Tibial nerve (tissue), 4 donors: Measurements from ENCODE around the gene RGS16. TPM values are rescaled to one million over a fixed set of nuclear protein-coding genes. Genes with fewer than 3 reads are reported as not detected.

Experiments
- DNase-seq, 2 donors: peaks; one replicate each; pipeline ENCODE4 v3.0.0-alpha.2; 2019; ENCODE audit warnings: low spot score in 2 of 2
- H3K27ac ChIP-seq, 4 donors: fragments of 200-600 bp; sonication (generic) in 3 of 4; one replicate each; pipeline ENCODE4 v1.5.1; 2017 to 2019; ENCODE audit warnings: mild to moderate bottlenecking in 1 of 4
- H3K27me3 ChIP-seq, 2 donors: fragments of 200-600 bp; sonication (generic) in 1 of 2; one replicate each; pipeline versions ENCODE4 v1.5.1 to v1.6.0; 2017 to 2019
- H3K36me3 ChIP-seq, 3 donors: fragments of 200-600 bp; sonication (generic); one replicate each; pipeline ENCODE4 v1.5.1; 2018 to 2019
- H3K4me1 ChIP-seq, 4 donors: fragments of 200-600 bp; sonication (generic) in 3 of 4; one replicate each; pipeline ENCODE4 v1.5.1; 2017 to 2019
- H3K4me3 ChIP-seq, 4 donors: fragments of 200-600 bp; sonication (generic) in 3 of 4; one replicate each; pipeline ENCODE4 v1.5.1; 2017 to 2019; ENCODE audit warnings: mild to moderate bottlenecking in 1 of 4, moderate library complexity in 1 of 4
- H3K9me3 ChIP-seq, 4 donors: fragments of 200-600 bp; sonication (generic) in 3 of 4; one replicate each; pipeline ENCODE4 v1.5.1; 2017 to 2019
- EP300 ChIP-seq, 2 donors: sonication (generic); formaldehyde crosslinking; IDR thresholded peaks; one replicate each; pipeline ENCODE4 v1.6.1; 2017; ENCODE audit warnings: antibody characterized with exemption in 2 of 2, mild to moderate bottlenecking in 1 of 2
- POLR2A ChIP-seq, 2 donors: fragments of 450-650 bp; IDR thresholded peaks; one replicate each; pipeline ENCODE4 v1.6.1; 2017; ENCODE audit warnings: antibody characterized with exemption in 2 of 2, mild to moderate bottlenecking in 2 of 2, moderate library complexity in 2 of 2
- WGBS, 2 donors: methylation state at CpG; one replicate each; pipeline ENCODE4 v1.1.5; 2018; 5-methylcytosine and 5-hydroxymethylcytosine counted together
- total RNA-seq, 4 donors: library from RNA; depleted of rRNA; stranded (reverse); fragments of >200 nt; gene quantifications; one replicate each; pipeline ENCODE4 v1.1.0, GENCODE V29; 2016
- TF ChIP-seq, protein P1 (sequence below), 5 experiments: fragments of 200-600 bp in 3 of 5; fragments of 450-650 bp in 2 of 5; sonication (generic) in 3 of 5; IDR thresholded peaks; one replicate each; pipeline ENCODE4 v1.5.1; 2016 to 2019; ENCODE audit warnings: antibody characterized with exemption in 5 of 5, mild to moderate bottlenecking in 3 of 5, moderate library complexity in 2 of 5

The RGS16 gene
- total RNA-seq, 4 donors from 2014 or later, result 0.78 to 2.1 (median 1.2) TPM

- WGBS, 2 donors, result 37 to 38% methylated on average over 4 of the region's 4 CpGs
- no peaks in the 10 kb centered on the region for H3K27me3 ChIP-seq
- no peak overlapping the region for H3K27ac ChIP-seq
- no peak overlapping the region for H3K4me3 ChIP-seq
- H3K36me3 ChIP-seq, result peaks cover 0 to 19% (median 0%) of the 10 kb centered on the region in 3 donors
- TF ChIP-seq POLR2A (IDR thresholded peaks at IDR 0.05) (no peak), EP300 (IDR thresholded peaks at IDR 0.05) (no peak)
- TF ChIP-seq, protein P1, sequence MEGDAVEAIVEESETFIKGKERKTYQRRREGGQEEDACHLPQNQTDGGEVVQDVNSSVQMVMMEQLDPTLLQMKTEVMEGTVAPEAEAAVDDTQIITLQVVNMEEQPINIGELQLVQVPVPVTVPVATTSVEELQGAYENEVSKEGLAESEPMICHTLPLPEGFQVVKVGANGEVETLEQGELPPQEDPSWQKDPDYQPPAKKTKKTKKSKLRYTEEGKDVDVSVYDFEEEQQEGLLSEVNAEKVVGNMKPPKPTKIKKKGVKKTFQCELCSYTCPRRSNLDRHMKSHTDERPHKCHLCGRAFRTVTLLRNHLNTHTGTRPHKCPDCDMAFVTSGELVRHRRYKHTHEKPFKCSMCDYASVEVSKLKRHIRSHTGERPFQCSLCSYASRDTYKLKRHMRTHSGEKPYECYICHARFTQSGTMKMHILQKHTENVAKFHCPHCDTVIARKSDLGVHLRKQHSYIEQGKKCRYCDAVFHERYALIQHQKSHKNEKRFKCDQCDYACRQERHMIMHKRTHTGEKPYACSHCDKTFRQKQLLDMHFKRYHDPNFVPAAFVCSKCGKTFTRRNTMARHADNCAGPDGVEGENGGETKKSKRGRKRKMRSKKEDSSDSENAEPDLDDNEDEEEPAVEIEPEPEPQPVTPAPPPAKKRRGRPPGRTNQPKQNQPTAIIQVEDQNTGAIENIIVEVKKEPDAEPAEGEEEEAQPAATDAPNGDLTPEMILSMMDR (IDR thresholded peaks at IDR 0.05), result peak; percentile 61 to 78 (median 73)
- DNase-seq, result peak in 1 of 2 donors; percentile 77
- peaks cover 0 to 9% (median under 1%) of the 10 kb centered on the region in 4 donors for H3K4me1 ChIP-seq
- no peaks in the 10 kb centered on the region for H3K9me3 ChIP-seq
Observed at GRCh38 chr1:182595641-182596240, 8.4 kb downstream of the RGS16 start.

DNA sequence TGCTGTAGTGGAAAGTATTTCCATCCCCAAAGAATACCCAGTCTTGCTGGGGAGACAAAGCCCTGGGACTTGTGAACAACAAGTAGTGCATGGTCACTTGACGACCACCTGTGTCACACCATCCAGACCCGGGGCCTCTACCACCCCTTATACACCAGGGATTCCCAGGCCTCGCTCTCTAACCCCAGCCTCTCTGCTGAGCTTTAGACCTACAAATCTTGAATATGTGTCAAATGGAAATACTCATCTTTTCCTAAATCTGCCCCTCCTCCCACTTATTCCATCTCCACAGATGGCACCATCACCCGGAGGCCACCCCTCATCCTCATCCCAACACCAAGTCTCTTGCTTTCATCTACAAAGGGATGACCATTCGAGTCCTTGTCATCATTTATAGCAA, 14.3 kb downstream of the RGS16 start:
- Histone ChIP-seq H3K4me3 (no peak overlapping the region), H3K36me3 (peaks cover 0 to 13% (median 0%) of the 10 kb centered on the region in 3 donors), H3K4me1 (peaks cover 0 to 19% (median 3%) of the 10 kb centered on the region in 4 donors), H3K9me3 (no peaks in the 10 kb centered on the region), H3K27me3 (no peaks in the 10 kb centered on the region), H3K27ac (peak overlapping the region in 1 of 4 donors; percentile 97)
- TF ChIP-seq EP300 (IDR thresholded peaks at IDR 0.05) (no peak), POLR2A (IDR thresholded peaks at IDR 0.05) (no peak)
- TF ChIP-seq, protein P1 (IDR thresholded peaks at IDR 0.05), result no peak
- 91 to 95% methylated on average over 5 of the region's 5 CpGs for WGBS, 2 donors
- no peak for DNase-seq

DNA sequence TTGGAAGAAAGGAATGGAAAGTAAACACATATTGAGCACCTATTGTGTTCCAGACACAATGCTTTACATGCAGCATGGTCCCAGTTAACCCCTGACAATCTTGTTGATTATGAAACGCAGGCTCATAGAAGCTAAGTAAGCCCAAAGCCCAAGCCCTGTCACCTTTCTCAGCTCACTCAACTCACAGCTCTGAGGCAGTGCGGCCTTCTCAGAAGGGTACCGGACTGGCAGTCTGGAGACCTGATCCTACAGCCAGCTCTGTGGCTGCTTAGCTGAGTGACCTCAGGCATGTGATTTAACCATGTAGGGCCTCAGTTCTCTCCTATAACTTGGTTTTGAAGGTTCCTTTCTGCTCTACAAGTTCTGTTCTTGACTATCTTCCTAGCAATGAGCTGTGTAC, 14.7 kb downstream of the RGS16 start:
- Histone ChIP-seq H3K27ac (peak overlapping the region in 3 of 4 donors; percentile 69 to 97 (median 97)), H3K4me1 (peaks cover 0 to 23% (median 4%) of the 10 kb centered on the region in 4 donors), H3K27me3 (no peaks in the 10 kb centered on the region), H3K4me3 (peak overlapping the region in 2 of 4 donors; percentile 79 to 88), H3K9me3 (no peaks in the 10 kb centered on the region), H3K36me3 (peaks cover 0 to 13% (median 0%) of the 10 kb centered on the region in 3 donors)
- WGBS, 2 donors, result 81 to 89% methylated on average over 3 of the region's 3 CpGs
- DNase-seq, result no peak
- TF ChIP-seq, protein P1 (IDR thresholded peaks at IDR 0.05), result no peak
- no peak for TF ChIP-seq POLR2A (IDR thresholded peaks at IDR 0.05)

DNA sequence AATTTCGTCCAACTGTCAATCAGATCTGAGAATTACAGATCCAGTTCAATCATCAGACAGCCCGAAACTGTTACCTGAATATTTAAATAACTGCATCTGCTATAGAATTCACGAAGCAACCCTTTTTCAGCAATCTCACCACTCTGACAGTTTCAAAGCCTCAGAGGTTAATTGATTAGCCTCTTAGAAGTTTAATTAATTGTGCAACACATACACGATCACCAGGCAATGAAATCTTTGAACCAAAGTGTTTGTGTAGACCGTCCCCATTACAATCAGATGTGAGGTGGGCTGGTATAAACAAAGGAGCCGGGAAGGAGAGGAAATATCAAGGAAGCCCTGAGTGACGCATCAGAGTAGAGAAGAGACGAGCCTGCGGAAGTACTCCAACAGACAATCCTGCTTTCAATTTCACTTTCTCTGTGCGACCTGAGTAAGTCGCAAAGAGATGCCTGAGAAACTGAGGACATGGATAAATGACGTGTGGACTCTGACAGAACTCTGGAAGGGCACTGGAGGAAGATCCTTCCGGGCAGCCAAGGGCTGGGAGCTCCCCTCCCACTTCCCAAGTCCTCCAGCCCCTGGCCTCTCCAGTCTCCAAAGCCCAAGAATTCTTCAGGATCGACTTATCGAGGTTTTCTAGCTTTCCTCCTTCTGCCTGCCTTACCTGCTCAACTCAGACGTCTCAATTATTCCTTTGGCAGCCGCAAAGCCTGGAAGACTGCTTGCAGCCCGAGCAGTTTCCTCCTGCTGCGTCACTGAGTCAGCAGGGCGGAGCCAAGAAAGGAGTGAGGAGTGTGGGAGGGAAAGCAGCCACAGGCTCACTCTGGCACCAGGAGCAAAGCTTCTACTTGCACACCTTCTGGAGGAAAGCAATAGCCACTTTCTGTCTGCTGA, 15.4 kb downstream of the RGS16 start, which contains the start of gene RNASEL:
Gene RNASEL (minus strand): TSS at position 757 of the 897 bp plus-strand sequence. CDS start 2,450 bp downstream, outside the sequence.
- whole genome bisulfite sequencing, 2 donors, result 5 to 7% methylated on average over 19 to 20 of the region's 20 CpGs

More for the DNA sequence above, 15.4 kb downstream of the RGS16 start, which contains the start of gene RNASEL:
- peaks cover 0 to 31% (median 7%) of the 10 kb centered on the region in 4 donors for H3K4me1 ChIP-seq
- TF ChIP-seq EP300 (IDR thresholded peaks at IDR 0.05) (peak; percentile 29 to 89), POLR2A (IDR thresholded peaks at IDR 0.05) (peak in 1 of 2 donors; percentile 54)
- TF ChIP-seq, protein P1 (IDR thresholded peaks at IDR 0.05), result no peak
- H3K36me3 ChIP-seq, result peaks cover 0 to 16% (median 0%) of the 10 kb centered on the region in 3 donors
- peak; percentile 60 to 76 for DNase-seq
- peak within 1 kb of the TSS; percentile 69 to 97 (median 96) for H3K27ac ChIP-seq
- H3K9me3 ChIP-seq, result no peaks in the 10 kb centered on the region
- H3K27me3 ChIP-seq, result no peaks in the 10 kb centered on the region
- peak within 1 kb of the TSS; percentile 47 to 88 (median 68) for H3K4me3 ChIP-seq
